CD4-positive, alpha-beta memory T cell (primary cell): ENCODE measurements around the gene TNFRSF6B. TPM values are rescaled to one million over a fixed set of nuclear protein-coding genes. Genes with fewer than 3 reads are reported as not detected.

Source experiments
- CTCF ChIA-PET: fragments of 350-600 bp; sonication (Branson Sonifier 250); formaldehyde crosslinking; loops from one replicate; lab custom pipeline; 2021; ENCODE audit warnings: inconsistent platforms; ENCODE audit not compliant: partially characterized antibody; lab: Charles Lee
- POLR2A ChIA-PET: fragments of 350-600 bp; sonication (Branson Sonifier 250); formaldehyde crosslinking; loops from one replicate; lab custom pipeline; 2021; ENCODE audit not compliant: partially characterized antibody; lab: Charles Lee
- DNase-seq, 5 donors: peaks; one replicate each; pipeline versions ENCODE4 v3.0.0 to v3.0.0-alpha.2; 2020 to 2022; ENCODE audit warnings: mixed read lengths in 1 of 5
- H3K27ac ChIP-seq: one replicate; pipeline ENCODE4 v1.7.0; 2013; ENCODE audit warnings: low read depth, low read length
- H3K27me3 ChIP-seq: 2 replicates; pipeline ENCODE4 v1.7.0; 2013; ENCODE audit warnings: mild to moderate bottlenecking, low read length, moderate library complexity; ENCODE audit not compliant: insufficient read depth
- H3K36me3 ChIP-seq: 2 replicates; pipeline ENCODE4 v1.7.0; 2013; ENCODE audit warnings: mild to moderate bottlenecking, low read length, moderate library complexity; ENCODE audit not compliant: insufficient read depth
- H3K4me1 ChIP-seq: 2 replicates; pipeline ENCODE4 v1.7.0; 2013; ENCODE audit warnings: mild to moderate bottlenecking, low read length, moderate library complexity; ENCODE audit not compliant: insufficient read depth
- H3K4me3 ChIP-seq, 2 donors: one replicate each; pipeline ENCODE4 v1.7.0; 2013; ENCODE audit warnings: low read length in 2 of 2, mild to moderate bottlenecking in 1 of 2
- H3K9me3 ChIP-seq, 2 donors: one replicate each; pipeline ENCODE4 v1.7.0; 2013; ENCODE audit warnings: low read length in 2 of 2, control low read depth in 1 of 2; ENCODE audit not compliant: control insufficient read depth in 1 of 2
- H3K27ac Mint-ChIP-seq, 7 donors: one replicate each; pipeline ENCODE4 v1.8.0; 2020 to 2021; ENCODE audit warnings: mixed read lengths in 7 of 7, mild to moderate bottlenecking in 6 of 7, inconsistent platforms in 3 of 7, moderate library complexity in 3 of 7
- H3K27me3 Mint-ChIP-seq, 2 donors: one replicate each; pipeline ENCODE4 v1.8.0; 2020 to 2021; ENCODE audit warnings: mixed read lengths in 2 of 2
- H3K36me3 Mint-ChIP-seq, 2 donors: one replicate each; pipeline ENCODE4 v1.8.0; 2020 to 2021; ENCODE audit warnings: mixed read lengths in 2 of 2, inconsistent platforms in 1 of 2, mild to moderate bottlenecking in 1 of 2
- H3K4me1 Mint-ChIP-seq, 4 donors: one replicate each; pipeline ENCODE4 v1.8.0; 2020 to 2021; ENCODE audit warnings: mixed read lengths in 4 of 4, mild to moderate bottlenecking in 1 of 4
- H3K4me3 Mint-ChIP-seq, 8 donors: one replicate each; pipeline ENCODE4 v1.8.0; 2020 to 2021; ENCODE audit warnings: mixed read lengths in 8 of 8, mild to moderate bottlenecking in 7 of 8, moderate library complexity in 6 of 8, inconsistent platforms in 3 of 8
- H3K9me3 Mint-ChIP-seq, 8 donors: one replicate each; pipeline ENCODE4 v1.8.0; 2020 to 2021; ENCODE audit warnings: mixed read lengths in 8 of 8, mild to moderate bottlenecking in 5 of 8, inconsistent platforms in 3 of 8, moderate library complexity in 1 of 8
- intact Hi-C: fragments of 100-400 bp; cut with micrococcal nuclease; formaldehyde crosslinking; loops from one replicate; pipeline ENCODE4 v1.15.1; 2023
- polyA plus RNA-seq, 2 donors: library from polyadenylated mRNA; unstranded; fragments of 300-500 nt; fragmentation: Illumina TruSeq; gene quantifications; one replicate each; pipeline ENCODE4 v1.2.3, GENCODE V29; 2021
- total RNA-seq, 2 experiments: library from RNA; stranded (reverse); gene quantifications; one replicate each; pipeline ENCODE4 v1.2.3, GENCODE V29; 2021

The TNFRSF6B gene
- total and polyA plus RNA-seq, 4 experiments from 2014 or later, result not detected

DNA sequence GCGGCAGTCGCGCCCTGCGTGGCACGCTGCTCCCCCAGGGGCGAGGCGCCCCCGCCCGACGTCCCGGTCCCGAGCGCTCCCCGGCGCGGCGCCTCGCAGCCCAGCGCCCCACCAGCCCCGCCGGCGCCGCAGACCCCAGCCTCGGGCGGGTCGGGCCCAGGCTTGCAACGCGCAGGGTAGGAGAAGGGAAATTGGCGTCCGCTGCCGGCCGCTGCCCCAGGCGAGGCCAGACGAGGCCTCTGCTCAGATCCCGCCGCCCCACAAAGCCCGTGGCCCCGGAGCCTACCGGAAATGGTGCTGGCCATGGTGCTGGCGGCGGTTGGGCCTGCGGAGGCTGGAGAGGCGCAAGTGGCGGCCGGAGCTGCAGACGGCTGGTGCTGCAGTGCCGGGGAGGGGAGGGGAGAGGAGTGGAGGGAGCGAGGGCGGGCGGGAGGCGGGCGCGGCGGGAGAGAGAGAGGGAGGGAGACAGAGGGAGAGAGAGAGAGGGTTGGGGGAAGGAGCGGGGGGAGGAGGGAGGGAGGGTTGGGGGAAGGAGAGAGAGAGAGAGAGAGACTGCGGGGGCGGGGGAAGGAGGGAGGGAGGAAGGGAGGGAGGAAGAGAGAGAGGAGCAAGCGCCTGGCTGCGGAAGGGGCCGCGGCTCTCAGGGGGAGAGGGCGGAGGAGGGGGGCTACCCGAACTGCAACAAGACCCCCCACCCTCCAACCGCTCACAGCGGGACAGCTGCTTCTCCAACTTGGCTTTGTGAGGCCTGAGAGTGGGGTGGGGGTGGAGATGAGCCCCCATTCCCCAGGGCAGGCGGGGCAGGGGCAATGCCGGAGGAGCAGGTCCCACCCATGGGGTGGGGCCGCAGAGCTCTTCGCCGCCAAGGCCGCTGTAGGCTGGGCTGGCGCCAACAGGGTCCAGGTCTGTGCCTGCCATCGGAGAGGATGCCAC lies 43.1 kb upstream of the TNFRSF6B start, which contains the start of gene STMN3:
STMN3 (minus strand) TSS at position 384 of the 933 bp plus-strand sequence; CDS start at position 305, 79 bp downstream.
- H3K27ac Mint-ChIP-seq, result peak within 1 kb of the TSS; percentile 42 to 90 (median 76)
- DNase-seq, result peak; percentile 64 to 85 (median 66)
- H3K36me3 ChIP-seq, result no peaks in the 10 kb centered on the region
- peak within 1 kb of the TSS; percentile 77 to 91 (median 87) for H3K4me3 Mint-ChIP-seq
- H3K4me1 Mint-ChIP-seq, result peaks cover 18 to 45% (median 29%) of the 10 kb centered on the region in 4 donors
- no peaks in the 10 kb centered on the region for H3K27me3 Mint-ChIP-seq
- CTCF ChIA-PET, result interaction anchor here (1.2 to 2.2 kb wide), 2 partner anchors 12 to 17 kb away, joined by 5 read pairs; no protein-coding TSS in a partner anchor
- H3K9me3 ChIP-seq, result no peaks in the 10 kb centered on the region
- peaks cover 0 to 11% of the 10 kb centered on the region in 2 donors for H3K36me3 Mint-ChIP-seq
- peak within 1 kb of the TSS; percentile 49 for H3K27ac ChIP-seq
- H3K4me3 ChIP-seq, result peak within 1 kb of the TSS; percentile 23 to 67
- no peaks in the 10 kb centered on the region for H3K27me3 ChIP-seq
- intact Hi-C loops, result loop anchor here (1.0 to 2.0 kb wide), 3 partner anchors 11 to 83 kb away; partner anchors contain the start of gene LIME1
- POLR2A ChIA-PET, result interaction anchor here (0.8 to 6.7 kb wide), 13 partner anchors 9 to 100 kb away, joined by 3 to 60 read pairs (median 5); partner anchors contain the start of genes ARFRP1, GMEB2, LIME1 and SLC2A4RG
- H3K9me3 Mint-ChIP-seq, result no peaks in the 10 kb centered on the region
- peaks cover 45% of the 10 kb centered on the region for H3K4me1 ChIP-seq

DNA sequence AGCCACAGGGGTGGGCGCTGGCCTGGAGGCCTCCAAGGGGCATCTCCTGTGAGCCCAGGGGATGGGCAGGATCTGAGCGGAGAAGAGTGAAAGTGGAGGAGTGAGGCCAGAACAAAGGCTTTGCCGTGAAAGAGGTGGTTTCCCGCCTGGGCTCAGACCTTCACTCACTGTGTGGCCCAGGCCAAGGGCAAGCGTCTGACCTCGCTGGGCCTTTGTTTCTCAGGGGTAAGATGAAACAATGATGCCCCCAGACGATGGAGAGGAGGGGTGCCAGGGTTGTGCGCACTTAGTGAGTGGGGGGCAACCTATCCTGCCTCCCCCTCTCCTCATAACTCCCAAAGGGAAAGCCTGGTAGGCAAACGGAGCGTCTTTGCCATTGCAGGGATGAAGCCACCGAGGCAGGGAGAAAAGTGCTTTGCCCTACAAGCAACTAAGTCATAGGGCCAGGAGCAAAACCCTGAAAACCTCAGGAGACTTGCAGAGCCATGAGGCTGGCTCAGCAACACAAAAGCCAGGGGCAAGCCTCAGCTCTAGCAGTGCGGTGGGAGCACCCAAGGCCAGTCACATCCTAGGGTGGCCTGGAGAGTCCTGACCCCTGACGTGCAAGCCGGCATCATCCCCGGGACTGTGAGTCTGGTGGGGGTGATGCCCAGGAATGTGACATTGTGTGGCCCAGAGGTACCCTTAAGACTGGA lies 42.3 kb upstream of the TNFRSF6B start:
- H3K9me3 ChIP-seq, result no peaks in the 10 kb centered on the region
- peaks cover 50% of the 10 kb centered on the region for H3K4me1 ChIP-seq
- CTCF ChIA-PET, result interaction anchor here (1.2 to 2.2 kb wide), 3 partner anchors 12 to 116 kb away, joined by 5 to 6 read pairs (median 5); no protein-coding TSS in a partner anchor
- no peaks in the 10 kb centered on the region for H3K27me3 Mint-ChIP-seq
- DNase-seq, result no peak
- H3K4me3 ChIP-seq, result peak overlapping the region; percentile 23 to 67
- peaks cover 16 to 49% (median 31%) of the 10 kb centered on the region in 4 donors for H3K4me1 Mint-ChIP-seq
- intact Hi-C loops, result loop anchor here (1.0 to 2.0 kb wide), 3 partner anchors 12 to 83 kb away; partner anchors contain the start of gene LIME1
- peak overlapping the region; percentile 42 to 90 (median 76) for H3K27ac Mint-ChIP-seq
- peaks cover 0 to 14% of the 10 kb centered on the region in 2 donors for H3K36me3 Mint-ChIP-seq
- no peaks in the 10 kb centered on the region for H3K9me3 Mint-ChIP-seq
- no peaks in the 10 kb centered on the region for H3K27me3 ChIP-seq
- H3K36me3 ChIP-seq, result no peaks in the 10 kb centered on the region
- H3K4me3 Mint-ChIP-seq, result peak overlapping the region; percentile 77 to 85 (median 80)
- H3K27ac ChIP-seq, result peak overlapping the region; percentile 49
- POLR2A ChIA-PET, result interaction anchor here (0.8 to 6.7 kb wide), 12 partner anchors 8 to 101 kb away, joined by 3 to 60 read pairs (median 4); partner anchors contain the start of genes ARFRP1, GMEB2, LIME1 and SLC2A4RG

DNA sequence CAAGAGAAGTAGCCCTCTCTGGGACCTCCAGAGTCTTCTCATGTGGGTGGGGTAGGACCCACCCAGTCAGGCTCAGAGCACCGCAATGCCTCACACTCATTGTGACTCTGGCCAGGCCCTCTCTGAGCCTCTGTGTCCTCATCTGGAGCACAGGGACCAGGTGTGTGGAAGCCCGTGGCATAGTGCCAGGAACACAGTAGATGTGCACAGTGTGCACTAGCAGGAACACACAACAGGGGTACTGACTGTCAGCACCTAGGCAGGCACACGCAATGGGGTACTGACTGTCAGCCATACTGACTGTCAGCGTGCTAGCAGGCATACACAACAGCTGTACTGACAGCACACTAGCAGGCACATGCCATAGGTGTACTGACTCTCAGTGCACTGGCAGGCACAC lies 41.2 kb upstream of the TNFRSF6B start:
- H3K4me1 ChIP-seq, result peaks cover 56% of the 10 kb centered on the region
- ChIA-PET POLR2A (interaction anchor here (0.9 to 6.7 kb wide), 4 partner anchors 13 to 28 kb away, joined by 4 to 60 read pairs (median 20); partner anchors contain the start of gene GMEB2), CTCF (interaction anchor here (0.8 to 1.7 kb wide), 2 partner anchors 42 to 117 kb away, joined by 4 to 6 read pairs; no protein-coding TSS in a partner anchor)
- peak overlapping the region in 2 of 8 donors; percentile 20 to 54 for H3K4me3 Mint-ChIP-seq
- H3K27me3 Mint-ChIP-seq, result no peaks in the 10 kb centered on the region
- no peak overlapping the region for H3K27ac ChIP-seq
- H3K27ac Mint-ChIP-seq, result peak overlapping the region in 1 of 7 donors; percentile 90
- intact Hi-C loops, result loop anchor here (5.0 kb wide), 1 partner anchor 407 kb away; the partner anchor contains the start of gene TCEA2
- no peak for DNase-seq
- H3K4me3 ChIP-seq, result no peak overlapping the region
- H3K9me3 ChIP-seq, result no peaks in the 10 kb centered on the region
- H3K36me3 ChIP-seq, result no peaks in the 10 kb centered on the region
- no peaks in the 10 kb centered on the region for H3K27me3 ChIP-seq
- H3K4me1 Mint-ChIP-seq, result peaks cover 18 to 59% (median 33%) of the 10 kb centered on the region in 4 donors
- peaks cover 0 to 14% of the 10 kb centered on the region in 2 donors for H3K36me3 Mint-ChIP-seq
- H3K9me3 Mint-ChIP-seq, result no peaks in the 10 kb centered on the region

DNA sequence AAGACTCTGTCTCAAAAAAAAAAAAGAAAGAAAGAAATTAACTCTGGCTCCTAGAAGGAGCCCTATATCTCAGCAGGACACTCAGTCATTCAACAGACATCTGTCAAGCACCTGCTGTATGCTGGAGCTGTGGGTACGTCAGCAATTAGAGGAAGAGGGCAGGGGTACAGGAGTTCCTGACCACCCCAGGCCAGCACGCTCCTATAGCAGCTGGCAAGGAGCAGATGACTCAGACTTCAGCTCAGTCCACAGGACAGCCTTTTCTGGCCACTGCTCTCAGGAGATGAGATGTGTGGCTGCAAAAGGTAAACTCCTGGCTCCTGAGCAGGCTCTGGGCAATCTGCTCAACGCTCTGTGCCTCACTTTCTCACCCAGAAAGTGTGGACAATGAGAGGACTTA lies 40.0 kb upstream of the TNFRSF6B start:
- POLR2A ChIA-PET, result interaction anchor here (1.3 to 6.7 kb wide), 4 partner anchors 14 to 31 kb away, joined by 3 to 60 read pairs (median 32); partner anchors contain the start of gene GMEB2
- H3K27me3 Mint-ChIP-seq, result no peaks in the 10 kb centered on the region
- peak overlapping the region in 3 of 7 donors; percentile 6 to 90 (median 19) for H3K27ac Mint-ChIP-seq
- H3K36me3 Mint-ChIP-seq, result peaks cover 0 to 12% of the 10 kb centered on the region in 2 donors
- CTCF ChIA-PET, result no interaction called here
- intact Hi-C loops, result loop anchor here (5.0 kb wide), 1 partner anchor 406 kb away; the partner anchor contains the start of gene TCEA2
- H3K4me3 ChIP-seq, result no peak overlapping the region
- no peaks in the 10 kb centered on the region for H3K36me3 ChIP-seq
- peaks cover 50% of the 10 kb centered on the region for H3K4me1 ChIP-seq
- no peaks in the 10 kb centered on the region for H3K9me3 Mint-ChIP-seq
- peak overlapping the region in 1 of 8 donors; percentile 9 for H3K4me3 Mint-ChIP-seq
- no peak for DNase-seq
- H3K9me3 ChIP-seq, result no peaks in the 10 kb centered on the region
- no peak overlapping the region for H3K27ac ChIP-seq
- peaks cover 17 to 52% (median 28%) of the 10 kb centered on the region in 4 donors for H3K4me1 Mint-ChIP-seq
- no peaks in the 10 kb centered on the region for H3K27me3 ChIP-seq

DNA sequence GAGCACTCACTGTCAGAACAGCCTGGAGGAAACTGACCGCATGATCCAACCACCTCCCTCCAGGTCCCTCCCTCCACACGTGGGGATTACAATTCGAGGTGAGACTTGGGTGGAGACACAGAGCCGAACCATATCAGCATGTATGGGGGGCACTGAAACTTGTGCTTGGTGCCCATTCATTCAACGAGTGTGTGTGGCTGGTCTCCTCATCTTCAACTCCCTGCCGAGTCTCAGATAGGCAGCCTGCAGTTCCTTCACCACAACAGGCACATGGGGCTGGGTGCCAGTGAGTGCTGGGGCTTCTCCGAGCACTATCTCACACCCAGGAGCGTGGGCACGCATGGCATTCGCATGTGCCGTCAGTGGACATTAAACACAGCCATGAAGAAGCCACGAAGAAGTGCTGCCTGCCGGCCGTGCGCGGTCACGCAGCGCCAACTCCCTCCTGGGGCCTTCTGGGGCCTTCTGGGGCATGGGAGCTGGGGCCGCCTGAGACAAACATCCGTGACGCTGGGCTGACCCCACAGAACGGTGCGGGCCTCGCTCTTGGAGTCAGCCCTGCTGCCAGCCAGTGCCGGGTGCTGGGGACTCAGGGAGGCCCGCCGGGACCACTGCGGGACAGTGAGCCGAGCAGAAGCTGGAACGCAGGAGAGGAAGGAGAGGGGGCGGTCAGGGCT lies 39.1 kb upstream of the TNFRSF6B start:
- peak overlapping the region; percentile 92 to 98 (median 96) for H3K4me3 Mint-ChIP-seq
- CTCF ChIA-PET, result interaction anchor here (1.2 to 1.5 kb wide), 4 partner anchors 15 to 93 kb away, joined by 3 to 6 read pairs (median 4); partner anchors contain the start of genes ARFRP1 and ZGPAT
- intact Hi-C loops, result loop anchor here (5.0 kb wide), 1 partner anchor 405 kb away; the partner anchor contains the start of gene TCEA2

More for the DNA sequence above, 39.1 kb upstream of the TNFRSF6B start:
- no peak for DNase-seq
- Mint-ChIP-seq H3K4me1 (peaks cover 17 to 48% (median 24%) of the 10 kb centered on the region in 4 donors), H3K36me3 (peaks cover 6 to 13% of the 10 kb centered on the region in 2 donors), H3K27me3 (no peaks in the 10 kb centered on the region), H3K27ac (peak overlapping the region in 6 of 7 donors; percentile 94 to 98 (median 96)), H3K9me3 (no peaks in the 10 kb centered on the region)
- no peaks in the 10 kb centered on the region for H3K27me3 ChIP-seq
- POLR2A ChIA-PET, result interaction anchor here (0.5 to 3.9 kb wide), 23 partner anchors 11 to 421 kb away, joined by 3 to 35 read pairs (median 6); partner anchors contain the start of genes ARFRP1, GMEB2, HELZ2 and LIME1
- peak overlapping the region in 1 of 2 donors; percentile 97 for H3K4me3 ChIP-seq
- peaks cover 42% of the 10 kb centered on the region for H3K4me1 ChIP-seq
- no peaks in the 10 kb centered on the region for H3K9me3 ChIP-seq
- H3K27ac ChIP-seq, result peak overlapping the region; percentile 75
- H3K36me3 ChIP-seq, result no peaks in the 10 kb centered on the region
